GM21367 (cell line): ENCODE results near the gene ABAT.
"Not testable (repeated sequence)": the region's sequence is repeated elsewhere in the genome, so short reads cannot be mapped to it uniquely, and the experiment has no call there.

Experiments used
- ATAC-seq: cut with Tn5 transposase; IDR thresholded peaks from one replicate; pipeline ENCODE4 v1.9.1; 2021; ENCODE audit not compliant: unreplicated experiment

Gene ABAT

GRCh38 chr16:8648877-8649276 is 25.5 kb upstream of the ABAT start:
- no peak for ATAC-seq

- ATAC-seq = no peak
Observed at GRCh38 chr16:8649829-8650554, 24.4 kb upstream of the ABAT start.

GRCh38 chr16:8651958-8652357 is 22.5 kb upstream of the ABAT start:
- not testable (repeated sequence) for ATAC-seq

GRCh38 chr16:8655184-8655717 is 19.2 kb upstream of the ABAT start:
- ATAC-seq = no peak

- no peak for ATAC-seq
Observed at GRCh38 chr16:8656376-8656775, 18.0 kb upstream of the ABAT start.

- no peak for ATAC-seq
Observed at GRCh38 chr16:8660841-8661301, 13.5 kb upstream of the ABAT start.

GRCh38 chr16:8661703-8662102 is 12.7 kb upstream of the ABAT start:
- ATAC-seq = no peak

GRCh38 chr16:8663192-8664089 is 11.0 kb upstream of the ABAT start:
- ATAC-seq = no peak

GRCh38 chr16:8665529-8665928 is 8.9 kb upstream of the ABAT start:
- ATAC-seq = no peak

GRCh38 chr16:8667492-8667891 is 6.9 kb upstream of the ABAT start:
- no peak for ATAC-seq

GRCh38 chr16:8668113-8668512 is 6.3 kb upstream of the ABAT start:
- no peak for ATAC-seq

GRCh38 chr16:8669481-8669880 is 4.9 kb upstream of the ABAT start:
- no peak for ATAC-seq

- no peak for ATAC-seq
Observed at GRCh38 chr16:8670014-8670560, 4.3 kb upstream of the ABAT start.

- ATAC-seq = peak; percentile 36
Observed at GRCh38 chr16:8673611-8674412, 605 bp upstream of the ABAT start.

GRCh38 chr16:8675183-8676159 is 1.1 kb downstream of the ABAT start:
- ATAC-seq = no peak

GRCh38 chr16:8676160-8676547 is 1.7 kb downstream of the ABAT start:
- ATAC-seq = no peak

- no peak for ATAC-seq
Observed at GRCh38 chr16:8676737-8677375, 2.4 kb downstream of the ABAT start.

- ATAC-seq = no peak
Observed at GRCh38 chr16:8677481-8677880, 3.1 kb downstream of the ABAT start.
